GM23338 (cell line): Measurements from ENCODE around the gene DTWD1. TPM values are rescaled to one million over a fixed set of nuclear protein-coding genes. Genes with fewer than 3 reads are reported as not detected.

Experiments
- ATAC-seq: fragments of 200-7000 bp; cut with Tn5 transposase; 3 replicates; pipeline ENCODE4 v1.9.1; 2020
- DNase-seq: peaks from one replicate; pipeline ENCODE4 v3.0.0-alpha.2; 2015; ENCODE audit warnings: low spot score
- H2AFZ ChIP-seq: fragments of 200-600 bp; sonication (generic); 2 replicates; pipeline ENCODE4 v1.8.0; 2016; ENCODE audit warnings: antibody characterized with exemption, mild to moderate bottlenecking, moderate library complexity
- H3F3A ChIP-seq: fragments of 200-600 bp; sonication (generic); replicated peaks from 2 replicates; pipeline ENCODE4 v1.8.0; 2017; ENCODE audit warnings: antibody characterized with exemption, mixed run types, low read depth
- H3K27ac ChIP-seq: fragments of 200-600 bp; sonication (generic); 2 replicates; pipeline ENCODE4 v1.6.1; 2016; ENCODE audit warnings: low read depth
- H3K27me3 ChIP-seq: fragments of 200-600 bp; sonication (generic); 2 replicates; pipeline ENCODE4 v1.8.0; 2016; ENCODE audit warnings: mild to moderate bottlenecking, mixed run types, moderate library complexity; ENCODE audit not compliant: insufficient read depth
- H3K36me3 ChIP-seq: fragments of 200-600 bp; sonication (generic); 2 replicates; pipeline ENCODE4 v1.8.0; 2016; ENCODE audit warnings: mild to moderate bottlenecking; ENCODE audit not compliant: insufficient read depth
- H3K4me1 ChIP-seq: fragments of 200-600 bp; sonication (generic); 2 replicates; pipeline ENCODE4 v1.8.0; 2016; ENCODE audit warnings: mild to moderate bottlenecking, moderate library complexity; ENCODE audit not compliant: insufficient read depth
- H3K4me2 ChIP-seq: fragments of 200-600 bp; sonication (generic); 2 replicates; pipeline ENCODE4 v1.7.1; 2017; ENCODE audit warnings: mixed run types
- H3K4me3 ChIP-seq: fragments of 200-600 bp; sonication (generic); 2 replicates; pipeline ENCODE4 v1.6.1; 2016; ENCODE audit warnings: mixed run types
- H3K79me2 ChIP-seq: fragments of 200-600 bp; sonication (generic); replicated peaks from 2 replicates; pipeline ENCODE4 v1.8.0; 2017; ENCODE audit warnings: mild to moderate bottlenecking; ENCODE audit not compliant: insufficient read depth
- H3K9me2 ChIP-seq: fragments of 200-600 bp; sonication (generic); 2 replicates; pipeline ENCODE4 v1.8.0; 2017; ENCODE audit not compliant: insufficient read depth
- H4K20me1 ChIP-seq: fragments of 200-600 bp; sonication (generic); replicated peaks from 2 replicates; pipeline ENCODE4 v1.8.0; 2017; ENCODE audit warnings: mild to moderate bottlenecking; ENCODE audit not compliant: insufficient read depth
- H3K27ac Mint-ChIP-seq: 2 replicates; pipeline ENCODE4 v1.8.0; 2020; ENCODE audit warnings: inconsistent platforms, mild to moderate bottlenecking, moderate library complexity, mixed read lengths
- H3K27me3 Mint-ChIP-seq: 3 replicates; pipeline ENCODE4 v1.8.0; 2022; ENCODE audit warnings: low read depth, mild to moderate bottlenecking, moderate library complexity, mixed read lengths, inconsistent platforms; ENCODE audit not compliant: insufficient read depth, poor library complexity
- H3K36me3 Mint-ChIP-seq: 3 replicates; pipeline ENCODE4 v1.8.0; 2021; ENCODE audit warnings: low read depth, mild to moderate bottlenecking, inconsistent platforms, moderate library complexity, mixed read lengths
- H3K4me1 Mint-ChIP-seq: 3 replicates; pipeline ENCODE4 v1.8.0; 2020; ENCODE audit warnings: mild to moderate bottlenecking, inconsistent platforms, mixed read lengths
- H3K4me3 Mint-ChIP-seq: 3 replicates; pipeline ENCODE4 v1.8.0; 2021; ENCODE audit warnings: moderate library complexity, mild to moderate bottlenecking, inconsistent platforms, mixed read lengths
- H3K9me3 Mint-ChIP-seq: 3 replicates; pipeline ENCODE4 v1.8.0; 2020; ENCODE audit warnings: moderate library complexity, mild to moderate bottlenecking, inconsistent platforms, mixed read lengths
- CREB1 ChIP-seq: fragments of 250-450 bp; sonication (Bioruptor Pico); IDR thresholded peaks from 2 replicates; pipeline ENCODE4 v1.5.0; 2020; ENCODE audit warnings: low read depth, mild to moderate bottlenecking, moderate library complexity
- EZH2 ChIP-seq: fragments of 200-600 bp; sonication (generic); IDR thresholded peaks from one replicate; pipeline ENCODE4 v1.8.0; 2017; ENCODE audit warnings: antibody characterized with exemption, mild to moderate bottlenecking, low read depth; ENCODE audit not compliant: unreplicated experiment
- EZH2phosphoT487 ChIP-seq: fragments of 200-600 bp; sonication (generic); IDR thresholded peaks from one replicate; pipeline ENCODE4 v1.8.1; 2018; ENCODE audit warnings: antibody characterized with exemption; ENCODE audit not compliant: unreplicated experiment
- JUNB ChIP-seq: IDR thresholded peaks from one replicate; pipeline ENCODE4 v1.6.1; 2016; ENCODE audit warnings: antibody characterized with exemption; ENCODE audit not compliant: unreplicated experiment
- NANOG ChIP-seq: IDR thresholded peaks from 2 replicates; pipeline ENCODE4 v1.6.1; 2016; ENCODE audit warnings: antibody characterized with exemption, borderline replicate concordance
- POLR2AphosphoS5 ChIP-seq: IDR thresholded peaks from 2 replicates; pipeline ENCODE4 v1.6.1; 2016; ENCODE audit warnings: antibody characterized with exemption, low read depth
- STAT1 ChIP-seq: IDR thresholded peaks from one replicate; pipeline ENCODE4 v1.6.1; 2016; ENCODE audit warnings: antibody characterized with exemption; ENCODE audit not compliant: unreplicated experiment
- ZNF331 ChIP-seq: fragments of 250-450 bp; sonication (Bioruptor Pico); IDR thresholded peaks from 2 replicates; pipeline ENCODE4 v1.5.0; 2020; ENCODE audit warnings: low read depth, mild to moderate bottlenecking, moderate library complexity
- polyA plus RNA-seq: library from polyadenylated mRNA; unstranded; fragments of >200 nt; fragmentation: Nextera tagmentation; extraction: Ambion mirVana; gene quantifications from 2 replicates; pipeline ENCODE4 v1.2.1, GENCODE V29; 2016
- total RNA-seq: library from RNA; depleted of rRNA; stranded (reverse); fragments of >200 nt; shearing (Covaris generic); gene quantifications from 2 replicates; pipeline ENCODE4 v1.2.3, GENCODE V29; 2014
- TF ChIP-seq, protein P1 (sequence below), 2 experiments: fragments of 200-600 bp in 1 of 2; sonication (generic) in 1 of 2; conservative IDR thresholded peaks; 2 replicates each; pipeline versions ENCODE4 v1.5.1 to v1.6.1; 2016 to 2017; ENCODE audit warnings: antibody characterized with exemption in 2 of 2, low read depth in 2 of 2, mild to moderate bottlenecking in 2 of 2, moderate library complexity in 1 of 2
- TF ChIP-seq, protein P2 (sequence below): IDR thresholded peaks from 2 replicates; pipeline ENCODE4 v1.6.1; 2016; ENCODE audit warnings: antibody characterized with exemption
- TF ChIP-seq, protein P3 (sequence below): fragments of 250-450 bp; sonication (Bioruptor Pico); IDR thresholded peaks from 2 replicates; pipeline ENCODE4 v1.5.0; 2020; ENCODE audit warnings: mild to moderate bottlenecking, moderate library complexity
- TF ChIP-seq, protein P4 (sequence below): IDR thresholded peaks from one replicate; pipeline ENCODE4 v1.6.1; 2018; ENCODE audit warnings: antibody characterized with exemption; ENCODE audit not compliant: unreplicated experiment

Gene DTWD1
- total and polyA plus RNA-seq, 2 experiments from 2014 or later: 28.4 to 45.2 TPM

DNA sequence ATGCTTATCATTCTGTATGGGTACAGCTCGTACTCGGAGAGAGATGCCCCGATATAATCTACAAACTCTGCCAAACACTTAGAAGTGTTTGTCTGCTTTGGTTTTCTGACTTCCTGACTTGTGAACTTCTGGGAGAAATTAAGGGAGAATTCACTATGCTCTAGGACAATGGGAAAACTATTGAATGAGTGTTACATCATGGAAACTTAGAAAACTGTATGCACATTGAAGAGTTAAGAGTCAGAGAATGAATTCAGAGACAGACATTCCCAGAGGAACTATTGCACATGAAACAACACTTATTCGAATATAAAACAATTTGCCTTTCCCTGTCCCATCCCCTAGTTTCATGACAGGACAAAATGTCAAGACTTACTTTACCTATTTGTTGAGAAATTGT is 57.8 kb downstream of the DTWD1 start (continued):
- TF ChIP-seq, protein P1, sequence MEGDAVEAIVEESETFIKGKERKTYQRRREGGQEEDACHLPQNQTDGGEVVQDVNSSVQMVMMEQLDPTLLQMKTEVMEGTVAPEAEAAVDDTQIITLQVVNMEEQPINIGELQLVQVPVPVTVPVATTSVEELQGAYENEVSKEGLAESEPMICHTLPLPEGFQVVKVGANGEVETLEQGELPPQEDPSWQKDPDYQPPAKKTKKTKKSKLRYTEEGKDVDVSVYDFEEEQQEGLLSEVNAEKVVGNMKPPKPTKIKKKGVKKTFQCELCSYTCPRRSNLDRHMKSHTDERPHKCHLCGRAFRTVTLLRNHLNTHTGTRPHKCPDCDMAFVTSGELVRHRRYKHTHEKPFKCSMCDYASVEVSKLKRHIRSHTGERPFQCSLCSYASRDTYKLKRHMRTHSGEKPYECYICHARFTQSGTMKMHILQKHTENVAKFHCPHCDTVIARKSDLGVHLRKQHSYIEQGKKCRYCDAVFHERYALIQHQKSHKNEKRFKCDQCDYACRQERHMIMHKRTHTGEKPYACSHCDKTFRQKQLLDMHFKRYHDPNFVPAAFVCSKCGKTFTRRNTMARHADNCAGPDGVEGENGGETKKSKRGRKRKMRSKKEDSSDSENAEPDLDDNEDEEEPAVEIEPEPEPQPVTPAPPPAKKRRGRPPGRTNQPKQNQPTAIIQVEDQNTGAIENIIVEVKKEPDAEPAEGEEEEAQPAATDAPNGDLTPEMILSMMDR (conservative IDR thresholded peaks at IDR 0.05; ENCODE audit: low read depth in 2 of 2): no peak
- TF ChIP-seq STAT1: no peak
- no peak for TF ChIP-seq POLR2AphosphoS5
- TF ChIP-seq NANOG: no peak
- no peak for TF ChIP-seq EZH2phosphoT487
- no peak for TF ChIP-seq EZH2
- TF ChIP-seq CREB1: no peak

DNA sequence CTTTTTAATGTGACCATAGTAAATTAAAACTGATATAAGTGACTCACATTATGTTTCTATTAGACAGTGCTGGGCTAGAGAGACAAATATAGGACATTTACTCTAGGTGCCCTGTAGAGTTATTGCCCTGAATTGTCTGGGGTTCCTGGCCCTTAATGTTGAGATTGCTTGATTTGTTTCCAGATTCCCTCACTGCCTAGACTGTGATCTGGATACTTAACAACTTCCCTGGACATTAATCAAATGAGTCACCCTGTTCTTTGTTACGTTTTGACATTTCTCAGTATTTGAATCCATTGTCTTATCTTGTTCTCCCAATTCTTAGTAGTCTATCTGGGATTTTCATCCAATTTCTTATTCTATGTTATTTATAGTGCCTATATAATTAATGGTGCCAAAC is 65.8 kb downstream of the DTWD1 start:
- no peaks in the 10 kb centered on the region for H3F3A ChIP-seq
- no peaks in the 10 kb centered on the region for H3K27me3 ChIP-seq
- no peaks in the 10 kb centered on the region for H3K27me3 Mint-ChIP-seq
- no peak overlapping the region for H3K27ac ChIP-seq
- no peak overlapping the region for H3K27ac Mint-ChIP-seq
- DNase-seq (no peak), ATAC-seq (no peak)
- H3K4me1 ChIP-seq: no peaks in the 10 kb centered on the region
- no peaks in the 10 kb centered on the region; the same call in 1 of the 2 replicates for H3K9me2 ChIP-seq
- no peak overlapping the region for H3K4me3 Mint-ChIP-seq
- H2AFZ ChIP-seq: no peak overlapping the region
- H3K4me1 Mint-ChIP-seq: no peaks in the 10 kb centered on the region
- no peak overlapping the region for H3K4me2 ChIP-seq
- H4K20me1 ChIP-seq: no peaks in the 10 kb centered on the region; the same call in 1 of the 2 replicates
- no peaks in the 10 kb centered on the region for H3K9me3 Mint-ChIP-seq
- no peaks in the 10 kb centered on the region for H3K36me3 Mint-ChIP-seq
- H3K36me3 ChIP-seq: no peaks in the 10 kb centered on the region
- no peaks in the 10 kb centered on the region for H3K79me2 ChIP-seq
- no peak overlapping the region for H3K4me3 ChIP-seq
- TF ChIP-seq POLR2AphosphoS5 (no peak), JUNB (no peak), STAT1 (no peak), EZH2 (no peak), ZNF331 (CRISPR knock-in tag) (no peak), NANOG (no peak)
- TF ChIP-seq, protein P2, sequence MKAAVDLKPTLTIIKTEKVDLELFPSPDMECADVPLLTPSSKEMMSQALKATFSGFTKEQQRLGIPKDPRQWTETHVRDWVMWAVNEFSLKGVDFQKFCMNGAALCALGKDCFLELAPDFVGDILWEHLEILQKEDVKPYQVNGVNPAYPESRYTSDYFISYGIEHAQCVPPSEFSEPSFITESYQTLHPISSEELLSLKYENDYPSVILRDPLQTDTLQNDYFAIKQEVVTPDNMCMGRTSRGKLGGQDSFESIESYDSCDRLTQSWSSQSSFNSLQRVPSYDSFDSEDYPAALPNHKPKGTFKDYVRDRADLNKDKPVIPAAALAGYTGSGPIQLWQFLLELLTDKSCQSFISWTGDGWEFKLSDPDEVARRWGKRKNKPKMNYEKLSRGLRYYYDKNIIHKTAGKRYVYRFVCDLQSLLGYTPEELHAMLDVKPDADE: no peak
- TF ChIP-seq, protein P3, sequence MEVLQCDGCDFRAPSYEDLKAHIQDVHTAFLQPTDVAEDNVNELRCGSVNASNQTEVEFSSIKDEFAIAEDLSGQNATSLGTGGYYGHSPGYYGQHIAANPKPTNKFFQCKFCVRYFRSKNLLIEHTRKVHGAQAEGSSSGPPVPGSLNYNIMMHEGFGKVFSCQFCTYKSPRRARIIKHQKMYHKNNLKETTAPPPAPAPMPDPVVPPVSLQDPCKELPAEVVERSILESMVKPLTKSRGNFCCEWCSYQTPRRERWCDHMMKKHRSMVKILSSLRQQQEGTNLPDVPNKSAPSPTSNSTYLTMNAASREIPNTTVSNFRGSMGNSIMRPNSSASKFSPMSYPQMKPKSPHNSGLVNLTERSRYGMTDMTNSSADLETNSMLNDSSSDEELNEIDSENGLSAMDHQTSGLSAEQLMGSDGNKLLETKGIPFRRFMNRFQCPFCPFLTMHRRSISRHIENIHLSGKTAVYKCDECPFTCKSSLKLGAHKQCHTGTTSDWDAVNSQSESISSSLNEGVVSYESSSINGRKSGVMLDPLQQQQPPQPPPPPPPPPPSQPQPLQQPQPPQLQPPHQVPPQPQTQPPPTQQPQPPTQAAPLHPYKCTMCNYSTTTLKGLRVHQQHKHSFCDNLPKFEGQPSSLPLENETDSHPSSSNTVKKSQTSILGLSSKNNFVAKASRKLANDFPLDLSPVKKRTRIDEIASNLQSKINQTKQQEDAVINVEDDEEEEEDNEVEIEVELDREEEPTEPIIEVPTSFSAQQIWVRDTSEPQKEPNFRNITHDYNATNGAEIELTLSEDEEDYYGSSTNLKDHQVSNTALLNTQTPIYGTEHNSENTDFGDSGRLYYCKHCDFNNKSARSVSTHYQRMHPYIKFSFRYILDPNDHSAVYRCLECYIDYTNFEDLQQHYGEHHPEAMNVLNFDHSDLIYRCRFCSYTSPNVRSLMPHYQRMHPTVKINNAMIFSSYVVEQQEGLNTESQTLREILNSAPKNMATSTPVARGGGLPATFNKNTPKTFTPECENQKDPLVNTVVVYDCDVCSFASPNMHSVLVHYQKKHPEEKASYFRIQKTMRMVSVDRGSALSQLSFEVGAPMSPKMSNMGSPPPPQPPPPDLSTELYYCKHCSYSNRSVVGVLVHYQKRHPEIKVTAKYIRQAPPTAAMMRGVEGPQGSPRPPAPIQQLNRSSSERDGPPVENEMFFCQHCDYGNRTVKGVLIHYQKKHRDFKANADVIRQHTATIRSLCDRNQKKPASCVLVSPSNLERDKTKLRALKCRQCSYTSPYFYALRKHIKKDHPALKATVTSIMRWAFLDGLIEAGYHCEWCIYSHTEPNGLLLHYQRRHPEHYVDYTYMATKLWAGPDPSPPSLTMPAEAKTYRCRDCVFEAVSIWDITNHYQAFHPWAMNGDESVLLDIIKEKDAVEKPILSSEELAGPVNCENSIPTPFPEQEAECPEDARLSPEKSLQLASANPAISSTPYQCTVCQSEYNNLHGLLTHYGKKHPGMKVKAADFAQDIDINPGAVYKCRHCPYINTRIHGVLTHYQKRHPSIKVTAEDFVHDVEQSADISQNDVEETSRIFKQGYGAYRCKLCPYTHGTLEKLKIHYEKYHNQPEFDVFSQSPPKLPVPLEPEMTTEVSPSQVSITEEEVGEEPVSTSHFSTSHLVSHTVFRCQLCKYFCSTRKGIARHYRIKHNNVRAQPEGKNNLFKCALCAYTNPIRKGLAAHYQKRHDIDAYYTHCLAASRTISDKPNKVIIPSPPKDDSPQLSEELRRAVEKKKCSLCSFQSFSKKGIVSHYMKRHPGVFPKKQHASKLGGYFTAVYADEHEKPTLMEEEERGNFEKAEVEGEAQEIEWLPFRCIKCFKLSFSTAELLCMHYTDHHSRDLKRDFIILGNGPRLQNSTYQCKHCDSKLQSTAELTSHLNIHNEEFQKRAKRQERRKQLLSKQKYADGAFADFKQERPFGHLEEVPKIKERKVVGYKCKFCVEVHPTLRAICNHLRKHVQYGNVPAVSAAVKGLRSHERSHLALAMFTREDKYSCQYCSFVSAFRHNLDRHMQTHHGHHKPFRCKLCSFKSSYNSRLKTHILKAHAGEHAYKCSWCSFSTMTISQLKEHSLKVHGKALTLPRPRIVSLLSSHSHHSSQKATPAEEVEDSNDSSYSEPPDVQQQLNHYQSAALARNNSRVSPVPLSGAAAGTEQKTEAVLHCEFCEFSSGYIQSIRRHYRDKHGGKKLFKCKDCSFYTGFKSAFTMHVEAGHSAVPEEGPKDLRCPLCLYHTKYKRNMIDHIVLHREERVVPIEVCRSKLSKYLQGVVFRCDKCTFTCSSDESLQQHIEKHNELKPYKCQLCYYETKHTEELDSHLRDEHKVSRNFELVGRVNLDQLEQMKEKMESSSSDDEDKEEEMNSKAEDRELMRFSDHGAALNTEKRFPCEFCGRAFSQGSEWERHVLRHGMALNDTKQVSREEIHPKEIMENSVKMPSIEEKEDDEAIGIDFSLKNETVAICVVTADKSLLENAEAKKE (CRISPR knock-in tag): no peak
- TF ChIP-seq, protein P4, sequence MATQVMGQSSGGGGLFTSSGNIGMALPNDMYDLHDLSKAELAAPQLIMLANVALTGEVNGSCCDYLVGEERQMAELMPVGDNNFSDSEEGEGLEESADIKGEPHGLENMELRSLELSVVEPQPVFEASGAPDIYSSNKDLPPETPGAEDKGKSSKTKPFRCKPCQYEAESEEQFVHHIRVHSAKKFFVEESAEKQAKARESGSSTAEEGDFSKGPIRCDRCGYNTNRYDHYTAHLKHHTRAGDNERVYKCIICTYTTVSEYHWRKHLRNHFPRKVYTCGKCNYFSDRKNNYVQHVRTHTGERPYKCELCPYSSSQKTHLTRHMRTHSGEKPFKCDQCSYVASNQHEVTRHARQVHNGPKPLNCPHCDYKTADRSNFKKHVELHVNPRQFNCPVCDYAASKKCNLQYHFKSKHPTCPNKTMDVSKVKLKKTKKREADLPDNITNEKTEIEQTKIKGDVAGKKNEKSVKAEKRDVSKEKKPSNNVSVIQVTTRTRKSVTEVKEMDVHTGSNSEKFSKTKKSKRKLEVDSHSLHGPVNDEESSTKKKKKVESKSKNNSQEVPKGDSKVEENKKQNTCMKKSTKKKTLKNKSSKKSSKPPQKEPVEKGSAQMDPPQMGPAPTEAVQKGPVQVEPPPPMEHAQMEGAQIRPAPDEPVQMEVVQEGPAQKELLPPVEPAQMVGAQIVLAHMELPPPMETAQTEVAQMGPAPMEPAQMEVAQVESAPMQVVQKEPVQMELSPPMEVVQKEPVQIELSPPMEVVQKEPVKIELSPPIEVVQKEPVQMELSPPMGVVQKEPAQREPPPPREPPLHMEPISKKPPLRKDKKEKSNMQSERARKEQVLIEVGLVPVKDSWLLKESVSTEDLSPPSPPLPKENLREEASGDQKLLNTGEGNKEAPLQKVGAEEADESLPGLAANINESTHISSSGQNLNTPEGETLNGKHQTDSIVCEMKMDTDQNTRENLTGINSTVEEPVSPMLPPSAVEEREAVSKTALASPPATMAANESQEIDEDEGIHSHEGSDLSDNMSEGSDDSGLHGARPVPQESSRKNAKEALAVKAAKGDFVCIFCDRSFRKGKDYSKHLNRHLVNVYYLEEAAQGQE: no peak
